Activated gamma-delta T cell treated with anti-CD3 and anti-CD28 coated beads, Interleukin-2, amount 50 U/mL, for 16 hours (primary cell): Measurements from ENCODE around the gene KDM3A.
A peak's percentile ranks its signal among the peaks of the same experiment; 100 is the strongest.

ENCODE experiments used
- DNase-seq: peaks from one replicate; pipeline ENCODE4 v3.0.0-alpha.2; 2020; ENCODE audit warnings: low read depth

The KDM3A gene, protein sequence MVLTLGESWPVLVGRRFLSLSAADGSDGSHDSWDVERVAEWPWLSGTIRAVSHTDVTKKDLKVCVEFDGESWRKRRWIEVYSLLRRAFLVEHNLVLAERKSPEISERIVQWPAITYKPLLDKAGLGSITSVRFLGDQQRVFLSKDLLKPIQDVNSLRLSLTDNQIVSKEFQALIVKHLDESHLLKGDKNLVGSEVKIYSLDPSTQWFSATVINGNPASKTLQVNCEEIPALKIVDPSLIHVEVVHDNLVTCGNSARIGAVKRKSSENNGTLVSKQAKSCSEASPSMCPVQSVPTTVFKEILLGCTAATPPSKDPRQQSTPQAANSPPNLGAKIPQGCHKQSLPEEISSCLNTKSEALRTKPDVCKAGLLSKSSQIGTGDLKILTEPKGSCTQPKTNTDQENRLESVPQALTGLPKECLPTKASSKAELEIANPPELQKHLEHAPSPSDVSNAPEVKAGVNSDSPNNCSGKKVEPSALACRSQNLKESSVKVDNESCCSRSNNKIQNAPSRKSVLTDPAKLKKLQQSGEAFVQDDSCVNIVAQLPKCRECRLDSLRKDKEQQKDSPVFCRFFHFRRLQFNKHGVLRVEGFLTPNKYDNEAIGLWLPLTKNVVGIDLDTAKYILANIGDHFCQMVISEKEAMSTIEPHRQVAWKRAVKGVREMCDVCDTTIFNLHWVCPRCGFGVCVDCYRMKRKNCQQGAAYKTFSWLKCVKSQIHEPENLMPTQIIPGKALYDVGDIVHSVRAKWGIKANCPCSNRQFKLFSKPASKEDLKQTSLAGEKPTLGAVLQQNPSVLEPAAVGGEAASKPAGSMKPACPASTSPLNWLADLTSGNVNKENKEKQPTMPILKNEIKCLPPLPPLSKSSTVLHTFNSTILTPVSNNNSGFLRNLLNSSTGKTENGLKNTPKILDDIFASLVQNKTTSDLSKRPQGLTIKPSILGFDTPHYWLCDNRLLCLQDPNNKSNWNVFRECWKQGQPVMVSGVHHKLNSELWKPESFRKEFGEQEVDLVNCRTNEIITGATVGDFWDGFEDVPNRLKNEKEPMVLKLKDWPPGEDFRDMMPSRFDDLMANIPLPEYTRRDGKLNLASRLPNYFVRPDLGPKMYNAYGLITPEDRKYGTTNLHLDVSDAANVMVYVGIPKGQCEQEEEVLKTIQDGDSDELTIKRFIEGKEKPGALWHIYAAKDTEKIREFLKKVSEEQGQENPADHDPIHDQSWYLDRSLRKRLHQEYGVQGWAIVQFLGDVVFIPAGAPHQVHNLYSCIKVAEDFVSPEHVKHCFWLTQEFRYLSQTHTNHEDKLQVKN (N-terminal part only)

GRCh38 chr2:86440631-86441391, at the start of gene KDM3A:
TSS of gene KDM3A (plus strand) at chr2:86441371. CDS start at chr2:86442048, 677 bp downstream.
- peak; percentile 100 for DNase-seq

- no peak for DNase-seq
These were observed 48.2 kb upstream of the KDM3A start for GRCh38 chr2:86392873-86393518.

- DNase-seq, result no peak
These were observed 47.4 kb upstream of the KDM3A start for GRCh38 chr2:86393521-86394491.

- DNase-seq, result no peak
These were observed 44.8 kb upstream of the KDM3A start for GRCh38 chr2:86396291-86396785.

- no peak for DNase-seq
These were observed 43.2 kb upstream of the KDM3A start for GRCh38 chr2:86397986-86398385.

DNA sequence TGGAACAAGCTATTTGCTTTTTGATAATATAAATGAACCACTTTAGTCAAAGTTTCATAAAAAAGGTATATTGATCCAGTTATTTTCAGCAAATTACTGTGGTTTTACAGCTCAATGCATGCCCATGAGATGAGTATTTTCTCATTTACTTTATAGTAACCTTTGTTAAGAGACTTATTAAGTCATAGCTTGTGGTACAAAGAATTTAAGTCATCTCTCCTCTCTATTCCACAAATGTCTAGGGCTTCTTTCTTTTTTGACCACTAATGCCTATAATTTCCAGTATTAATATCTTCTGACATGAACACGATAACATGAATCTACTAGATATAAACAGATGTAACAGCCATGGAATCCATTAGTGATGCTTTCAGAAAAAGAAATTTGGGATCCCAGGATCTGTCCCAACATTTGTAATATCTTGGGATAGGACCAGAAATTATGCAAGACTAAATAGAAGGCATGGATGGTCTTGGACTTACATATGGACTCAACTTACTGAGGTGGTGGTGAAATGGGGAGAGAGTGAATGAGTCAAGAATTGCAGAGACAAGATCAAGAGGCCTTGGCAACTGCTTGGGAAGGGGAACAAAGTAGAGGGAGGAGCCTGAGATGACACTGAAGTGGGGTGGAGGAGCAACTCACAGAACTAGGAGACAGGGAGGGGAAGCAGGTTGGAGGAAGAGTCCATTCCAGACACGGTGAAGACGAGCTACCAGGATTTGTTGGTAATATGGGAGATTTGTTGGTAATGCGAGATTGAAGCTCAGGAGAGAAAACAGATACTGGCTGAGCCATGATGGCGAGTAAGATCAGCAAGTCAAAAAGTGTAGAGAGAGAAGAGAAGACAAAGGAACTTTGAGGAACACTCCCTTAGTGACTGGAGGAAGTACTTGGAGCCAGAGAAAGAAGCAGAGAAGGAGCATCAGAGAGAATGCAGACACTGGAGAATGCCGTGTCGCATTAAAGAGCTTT, 42.4 kb upstream of the KDM3A start:
- DNase-seq, result no peak

DNA sequence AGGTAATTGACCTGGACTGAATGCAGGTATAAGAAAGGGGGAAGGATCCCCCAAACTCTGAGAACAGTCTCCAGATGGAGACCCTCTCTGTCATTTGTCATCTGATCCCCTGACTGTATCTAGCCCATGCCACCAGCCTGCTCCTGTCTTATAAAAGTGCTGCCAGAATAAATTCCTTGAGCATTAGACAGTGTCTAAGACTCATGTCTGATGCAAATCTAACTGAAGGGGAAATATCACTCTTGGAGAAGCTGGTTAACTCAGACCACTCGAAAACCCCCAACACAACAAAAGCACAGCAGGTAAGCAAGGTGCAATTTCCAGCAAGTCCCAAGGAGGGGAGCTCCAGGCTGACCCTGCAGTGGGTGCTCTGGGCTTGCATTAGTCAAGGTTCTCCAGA, 40.9 kb upstream of the KDM3A start:
- no peak for DNase-seq

GRCh38 chr2:86410581-86410980, 30.6 kb upstream of the KDM3A start:
- no peak for DNase-seq

DNA sequence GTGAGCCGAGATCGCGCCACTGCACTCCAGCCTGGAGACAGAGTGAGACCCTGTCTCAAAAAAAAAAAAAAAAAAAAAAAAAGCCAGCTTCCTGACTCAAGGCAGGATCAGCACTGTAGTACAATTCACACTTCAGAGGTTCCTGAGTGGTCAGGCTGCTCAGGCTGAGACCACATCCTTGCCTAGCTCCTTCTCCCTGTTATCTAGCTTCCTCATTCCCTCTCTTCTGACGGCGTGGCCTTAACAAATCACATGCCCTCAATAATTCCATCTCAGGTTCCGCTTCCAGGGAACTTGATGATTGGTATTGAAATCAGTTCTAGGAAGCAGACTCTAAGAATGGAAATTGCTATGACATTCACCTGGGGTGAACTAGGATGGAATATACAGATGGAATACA, 29.8 kb upstream of the KDM3A start:
- no peak for DNase-seq

GRCh38 chr2:86412007-86412406, 29.2 kb upstream of the KDM3A start:
- no peak for DNase-seq

- DNase-seq, result no peak
These were observed 27.7 kb upstream of the KDM3A start for GRCh38 chr2:86413296-86414094.

DNA sequence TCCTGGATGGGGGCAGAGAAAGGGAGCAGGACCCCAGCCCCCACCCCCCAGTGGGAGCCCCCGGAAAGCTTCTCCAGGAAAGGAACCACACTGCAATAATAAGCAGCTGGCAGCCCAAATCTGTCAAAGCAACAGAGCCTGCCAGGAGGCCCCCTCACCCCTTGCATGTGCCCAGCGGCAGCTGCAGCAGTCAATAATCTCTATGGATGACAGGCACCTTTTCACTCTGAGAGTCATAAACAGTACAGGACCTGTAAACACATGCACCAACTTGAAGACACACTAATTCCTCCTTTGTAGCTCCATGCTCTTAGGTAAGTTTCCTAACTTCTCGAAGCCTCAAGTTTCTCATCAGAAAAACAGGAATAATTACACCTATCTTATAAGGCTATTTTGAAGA, 26.2 kb upstream of the KDM3A start:
- DNase-seq, result no peak

- no peak for DNase-seq
These were observed 25.0 kb upstream of the KDM3A start for GRCh38 chr2:86416146-86416545.

DNA sequence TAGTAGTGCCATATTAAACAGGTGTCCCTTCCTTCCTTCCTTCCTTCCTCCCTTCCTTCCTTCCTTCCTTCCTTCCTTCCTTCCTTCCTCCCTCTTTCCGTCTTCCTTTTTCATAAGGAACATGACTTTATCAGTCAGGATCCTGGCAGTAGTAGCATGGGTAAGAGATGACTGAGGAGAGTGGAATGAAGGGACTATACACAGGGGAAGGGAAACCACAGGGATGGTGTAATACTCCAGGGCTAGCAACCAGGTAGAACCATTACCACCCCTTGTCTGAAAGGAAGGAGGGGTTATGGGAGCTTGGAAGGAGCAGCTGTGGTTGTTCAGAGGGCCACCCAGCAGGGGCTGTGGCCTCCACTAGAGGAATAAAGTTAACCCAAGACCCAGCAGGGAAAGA, 23.2 kb upstream of the KDM3A start:
- DNase-seq, result no peak

DNA sequence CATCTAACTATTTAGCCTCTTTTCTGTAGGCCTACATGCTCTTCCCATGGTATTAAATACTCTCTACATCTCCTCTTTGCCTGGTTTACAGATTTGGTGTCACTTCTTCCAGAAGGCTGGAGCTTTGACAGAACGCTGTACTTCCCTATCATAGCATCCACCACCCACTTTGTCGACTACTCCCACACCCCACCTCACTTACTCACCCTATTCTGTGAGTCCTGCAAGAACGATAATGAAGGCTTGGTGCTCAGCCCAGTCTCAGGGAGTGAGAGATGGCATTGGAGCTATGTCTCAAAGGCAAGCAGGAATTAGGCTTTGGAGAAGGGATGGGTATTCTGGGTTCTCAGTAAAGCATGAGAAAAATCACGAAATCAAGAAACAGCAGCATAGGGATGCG, 20.3 kb upstream of the KDM3A start:
- DNase-seq, result no peak

- DNase-seq, result no peak
These were observed 14.9 kb upstream of the KDM3A start for GRCh38 chr2:86426271-86426670.

DNA sequence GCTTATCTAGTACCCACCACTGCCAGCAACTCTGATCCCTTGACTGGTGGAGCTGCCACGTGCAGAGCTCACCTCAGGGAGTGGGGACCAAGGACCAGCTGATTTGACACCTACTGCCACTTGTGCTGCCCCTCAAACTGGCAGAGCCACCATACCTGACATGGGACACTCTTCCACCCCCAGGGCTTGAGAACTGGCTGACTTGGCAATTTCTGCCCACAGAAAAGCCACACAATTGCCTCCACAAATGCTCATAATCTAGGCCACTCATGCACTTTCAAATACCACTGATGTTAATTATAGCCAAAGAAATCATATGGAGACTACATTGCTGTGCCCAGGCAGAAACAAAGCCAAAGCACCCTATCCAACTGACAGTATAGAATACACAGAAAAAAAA, 11.8 kb upstream of the KDM3A start:
- DNase-seq, result no peak

DNA sequence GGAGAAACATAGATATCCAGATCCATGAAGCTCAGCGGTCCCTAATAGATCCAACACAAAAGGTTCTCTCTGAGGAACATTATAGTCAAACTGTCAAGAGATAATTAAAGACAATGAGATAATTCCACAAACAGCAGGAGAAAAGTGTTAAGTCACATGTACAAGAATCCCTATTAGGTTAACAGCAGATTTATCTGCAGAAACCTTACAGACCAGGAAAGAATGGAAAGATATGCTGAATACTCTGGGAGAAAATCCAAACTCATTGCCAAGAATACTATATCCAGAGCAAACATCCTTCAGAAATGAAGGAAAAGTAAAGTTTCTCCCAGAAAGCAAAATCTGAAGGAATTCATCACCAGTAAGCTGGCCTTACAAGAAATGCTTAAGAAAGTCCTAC, 10.8 kb upstream of the KDM3A start:
- no peak for DNase-seq
